Brain microvascular endothelial cell (primary cell): ENCODE data around the gene BRWD1.

ENCODE experiments used
- DNase-seq: peaks from one replicate; pipeline ENCODE4 v3.0.0-alpha.2; 2020
- H3K27ac ChIP-seq: fragments of 250-450 bp; sonication (Bioruptor Pico); 2 replicates; pipeline ENCODE4 v1.5.1; 2020; ENCODE audit warnings: mild to moderate bottlenecking, moderate library complexity
- H3K27me3 ChIP-seq: fragments of 250-450 bp; sonication (Bioruptor Pico); replicated peaks from 2 replicates; pipeline ENCODE4 v1.5.1; 2020; ENCODE audit warnings: mild to moderate bottlenecking
- H3K36me3 ChIP-seq: fragments of 250-450 bp; sonication (Bioruptor Pico); replicated peaks from 2 replicates; pipeline ENCODE4 v1.5.1; 2020; ENCODE audit warnings: mild to moderate bottlenecking
- H3K4me3 ChIP-seq: 2 replicates; pipeline ENCODE4 v1.5.1; 2011; ENCODE audit warnings: low read depth, mild to moderate bottlenecking, control low read depth, low read length, moderate library complexity
- in situ Hi-C: cut with HindIII; loops from 2 replicates; pipeline ENCODE4 v1.10.0; 2017; ENCODE audit warnings: low sequenced_read_pairs, low pct_ligation_motif_present
- TF ChIP-seq, protein P1 (sequence below): IDR thresholded peaks from 2 replicates; pipeline ENCODE4 v1.5.1; 2011; ENCODE audit warnings: low read depth, mild to moderate bottlenecking, moderate library complexity, low read length, control low read depth, inconsistent platforms; ENCODE audit errors: missing control alignments

BRWD1 gene

DNA sequence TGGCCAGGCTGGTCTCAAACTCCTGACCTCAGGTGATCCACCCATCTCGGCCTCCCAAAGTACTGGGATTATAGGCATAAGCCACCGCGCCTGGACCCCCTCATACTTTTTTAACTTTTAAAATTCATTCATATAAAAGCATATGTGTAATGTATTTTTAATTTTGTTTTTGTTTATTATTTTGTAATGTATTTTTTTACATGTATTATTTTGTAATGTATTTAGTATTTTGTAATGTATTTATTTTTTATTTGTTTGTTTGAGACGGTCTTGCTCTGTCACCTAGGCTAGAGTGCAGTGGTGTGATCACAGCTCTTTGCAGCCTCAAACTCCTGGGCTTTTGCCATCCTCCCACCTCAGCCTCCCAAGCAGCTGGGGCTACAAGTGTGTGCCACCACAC lies 12.0 kb upstream of the BRWD1 start:
- Histone ChIP-seq H3K4me3 (no peak overlapping the region), H3K27ac (no peak overlapping the region), H3K36me3 (no peaks in the 10 kb centered on the region), H3K27me3 (no peaks in the 10 kb centered on the region)
- DNase-seq, result no peak
- in situ Hi-C loops, result no loop called here
- TF ChIP-seq, protein P1, sequence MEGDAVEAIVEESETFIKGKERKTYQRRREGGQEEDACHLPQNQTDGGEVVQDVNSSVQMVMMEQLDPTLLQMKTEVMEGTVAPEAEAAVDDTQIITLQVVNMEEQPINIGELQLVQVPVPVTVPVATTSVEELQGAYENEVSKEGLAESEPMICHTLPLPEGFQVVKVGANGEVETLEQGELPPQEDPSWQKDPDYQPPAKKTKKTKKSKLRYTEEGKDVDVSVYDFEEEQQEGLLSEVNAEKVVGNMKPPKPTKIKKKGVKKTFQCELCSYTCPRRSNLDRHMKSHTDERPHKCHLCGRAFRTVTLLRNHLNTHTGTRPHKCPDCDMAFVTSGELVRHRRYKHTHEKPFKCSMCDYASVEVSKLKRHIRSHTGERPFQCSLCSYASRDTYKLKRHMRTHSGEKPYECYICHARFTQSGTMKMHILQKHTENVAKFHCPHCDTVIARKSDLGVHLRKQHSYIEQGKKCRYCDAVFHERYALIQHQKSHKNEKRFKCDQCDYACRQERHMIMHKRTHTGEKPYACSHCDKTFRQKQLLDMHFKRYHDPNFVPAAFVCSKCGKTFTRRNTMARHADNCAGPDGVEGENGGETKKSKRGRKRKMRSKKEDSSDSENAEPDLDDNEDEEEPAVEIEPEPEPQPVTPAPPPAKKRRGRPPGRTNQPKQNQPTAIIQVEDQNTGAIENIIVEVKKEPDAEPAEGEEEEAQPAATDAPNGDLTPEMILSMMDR, result no peak

DNA sequence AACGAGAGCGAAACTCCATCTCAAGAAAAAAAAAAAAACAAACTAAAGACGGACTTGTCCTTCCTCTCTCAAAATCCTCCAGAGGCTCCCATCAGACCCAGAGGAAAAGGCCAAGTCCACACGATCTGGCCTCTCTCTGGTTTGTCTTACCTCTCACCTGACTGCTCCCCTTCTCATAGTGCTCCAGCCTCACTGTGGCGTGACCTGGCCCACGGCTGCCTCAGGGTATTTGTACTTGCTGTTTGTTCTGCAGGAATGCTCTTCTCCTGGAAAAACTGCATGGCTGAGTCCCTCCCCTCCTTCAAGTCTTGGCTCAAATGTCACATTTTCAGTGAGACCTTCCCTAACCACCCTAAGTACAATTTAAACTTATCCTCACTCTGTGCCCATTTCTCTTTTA lies 8.0 kb upstream of the BRWD1 start:
- DNase-seq, result peak; percentile 5
- Histone ChIP-seq H3K27ac (no peak overlapping the region), H3K4me3 (no peak overlapping the region), H3K27me3 (no peaks in the 10 kb centered on the region), H3K36me3 (no peaks in the 10 kb centered on the region)
- TF ChIP-seq, protein P1, result no peak
- in situ Hi-C loops, result no loop called here

DNA sequence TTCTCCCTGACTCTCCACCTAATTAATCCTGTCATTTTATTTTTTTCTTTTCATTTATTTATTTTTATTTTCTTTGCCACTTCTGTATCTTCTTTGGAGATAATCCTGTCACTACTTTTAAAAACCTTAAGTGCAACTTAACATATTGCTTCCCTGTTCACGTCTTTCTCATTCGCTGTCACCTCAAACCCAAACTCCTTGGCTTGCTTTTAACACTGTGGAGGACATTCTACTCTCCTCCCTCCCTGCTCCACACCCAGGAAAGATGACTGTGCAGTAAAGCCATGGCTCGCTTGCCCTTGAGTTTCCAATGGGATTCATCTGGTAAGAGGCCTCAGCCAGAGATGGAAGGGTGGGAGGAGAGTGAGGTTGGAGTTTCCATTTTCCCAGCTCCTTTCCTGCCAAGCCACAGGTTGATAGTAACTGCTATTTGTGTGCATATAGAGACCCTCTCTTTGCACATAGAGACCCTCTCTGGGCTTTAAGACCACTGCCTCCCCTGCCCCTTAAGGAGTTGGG lies 6.4 kb upstream of the BRWD1 start:
- DNase-seq, result no peak
- no peaks in the 10 kb centered on the region for H3K36me3 ChIP-seq
- H3K27ac ChIP-seq, result no peak overlapping the region
- TF ChIP-seq, protein P1, result no peak
- in situ Hi-C loops, result no loop called here
- no peaks in the 10 kb centered on the region for H3K27me3 ChIP-seq
- H3K4me3 ChIP-seq, result no peak overlapping the region

DNA sequence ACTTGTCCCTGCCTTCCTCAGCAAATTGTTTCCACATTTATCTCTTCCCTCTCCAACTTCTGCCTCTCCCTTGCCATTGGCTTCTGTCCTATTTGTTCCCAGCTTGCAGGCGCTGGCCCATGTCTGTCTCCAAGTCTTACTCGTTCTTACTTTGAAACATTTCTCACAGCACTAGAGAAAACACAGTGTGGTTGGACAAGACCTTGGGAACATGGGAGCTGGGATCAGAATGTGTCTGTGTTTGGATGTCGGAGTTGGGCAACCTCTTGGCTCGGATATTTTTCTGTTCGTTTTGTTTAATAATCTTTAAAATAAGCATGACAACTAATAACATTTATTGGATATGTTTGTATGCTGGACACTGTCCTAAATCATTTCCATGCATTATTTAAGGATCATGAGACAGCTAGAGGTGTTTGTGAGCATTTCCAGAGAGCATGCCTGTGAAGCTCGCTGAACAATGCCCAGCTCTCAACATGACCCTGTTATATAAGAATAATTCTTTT lies 5.9 kb upstream of the BRWD1 start:
- in situ Hi-C loops, result no loop called here
- H3K36me3 ChIP-seq, result no peaks in the 10 kb centered on the region
- no peaks in the 10 kb centered on the region for H3K27me3 ChIP-seq
- H3K27ac ChIP-seq, result no peak overlapping the region
- no peak overlapping the region for H3K4me3 ChIP-seq
- DNase-seq, result no peak
- TF ChIP-seq, protein P1, result no peak

DNA sequence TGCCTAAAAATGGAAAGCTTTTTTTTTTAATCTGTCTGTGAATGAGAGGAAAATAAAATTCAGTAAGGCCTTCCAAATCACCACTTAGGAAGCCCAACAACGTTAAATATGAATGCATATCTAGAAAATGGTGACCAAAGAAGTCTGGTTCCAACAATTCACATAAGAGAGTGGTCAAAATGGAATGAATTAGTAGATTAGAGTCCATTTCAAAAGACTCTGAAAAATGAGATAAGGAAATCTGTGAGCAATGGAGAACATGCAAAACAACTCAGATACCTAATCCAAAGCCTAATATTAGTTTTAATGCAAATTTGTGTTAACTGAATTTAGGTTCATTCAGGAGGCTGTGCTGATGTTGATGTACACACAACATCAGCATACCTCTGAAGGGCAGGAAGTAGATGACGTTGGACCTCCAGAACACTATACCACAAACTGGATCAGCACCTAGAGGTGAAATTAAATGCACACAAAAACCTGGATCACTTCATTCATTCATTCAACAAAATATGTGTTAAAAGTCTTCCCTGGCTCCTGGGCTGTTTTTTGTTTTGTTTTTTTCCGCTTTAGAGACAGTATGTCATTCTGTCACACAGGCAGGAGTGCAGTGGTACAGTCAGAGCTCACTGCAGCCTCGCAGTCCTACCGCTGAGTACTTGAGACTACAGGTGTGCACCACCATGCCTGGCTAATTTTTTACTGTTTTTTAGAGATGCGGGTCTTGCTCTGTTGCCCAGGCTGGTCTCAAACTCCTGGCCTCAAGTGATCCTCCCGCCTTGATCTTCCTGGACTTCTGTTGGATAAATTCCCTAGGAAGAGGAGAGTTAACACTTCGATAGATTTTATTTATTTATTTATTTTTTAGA lies 4.9 kb upstream of the BRWD1 start:
- H3K27me3 ChIP-seq, result no peaks in the 10 kb centered on the region
- H3K27ac ChIP-seq, result no peak overlapping the region
- DNase-seq, result no peak
- in situ Hi-C loops, result no loop called here
- no peaks in the 10 kb centered on the region for H3K36me3 ChIP-seq
- H3K4me3 ChIP-seq, result no peak overlapping the region
- TF ChIP-seq, protein P1, result no peak
